Urothelium cell line (cell line): ENCODE results near the gene GABRA4.

Experiments used
- DNase-seq: peaks from one replicate; pipeline ENCODE4 v3.0.0; 2011; ENCODE audit warnings: low spot score, mixed read lengths
- FAIRE-seq: peaks from 2 replicates; lab custom pipeline; 2011; peaks lifted over from hg19 to GRCh38; lab: Jason Lieb, UNC

The GABRA4 gene

DNA sequence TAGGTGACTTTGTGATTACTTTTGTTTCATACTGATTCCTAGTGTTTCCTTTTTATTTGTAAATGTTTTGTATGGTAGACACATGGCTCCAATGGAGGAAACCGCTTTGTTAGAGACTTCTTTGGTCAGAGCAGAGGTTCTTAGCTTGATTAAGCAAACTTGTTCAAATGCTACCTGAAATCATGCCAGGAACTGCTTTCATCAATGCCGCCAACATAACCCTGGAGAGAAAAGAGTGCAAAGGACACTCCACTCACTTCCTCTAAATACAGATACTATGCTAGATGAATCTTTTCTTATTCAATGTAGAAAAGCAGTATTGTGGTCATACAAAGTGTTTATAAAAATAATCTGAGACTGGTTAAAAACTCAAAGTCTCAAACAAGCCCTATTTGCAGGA lies 58.7 kb downstream of the GABRA4 start:
- DNase-seq, result no peak
- FAIRE-seq, result no peak

DNA sequence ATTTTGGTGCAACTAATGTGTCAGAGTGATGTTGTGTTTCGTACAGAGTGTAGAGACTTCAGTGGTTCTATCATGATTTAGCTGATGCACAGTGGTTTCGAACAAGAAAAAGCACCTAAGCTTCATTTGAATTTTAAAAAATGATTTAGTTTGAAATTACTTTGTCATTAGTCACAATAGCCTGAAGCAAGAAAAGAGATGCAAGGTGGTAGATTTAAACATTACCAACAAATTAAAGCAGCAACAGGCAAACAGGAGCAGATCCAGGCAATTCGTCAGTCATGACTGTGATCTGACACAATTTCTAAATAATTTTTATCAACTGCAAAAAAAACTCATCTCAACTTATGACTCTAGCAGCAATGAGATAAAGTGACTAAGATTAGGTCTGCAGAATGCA lies 59.7 kb downstream of the GABRA4 start:
- no peak for FAIRE-seq
- DNase-seq, result no peak

DNA sequence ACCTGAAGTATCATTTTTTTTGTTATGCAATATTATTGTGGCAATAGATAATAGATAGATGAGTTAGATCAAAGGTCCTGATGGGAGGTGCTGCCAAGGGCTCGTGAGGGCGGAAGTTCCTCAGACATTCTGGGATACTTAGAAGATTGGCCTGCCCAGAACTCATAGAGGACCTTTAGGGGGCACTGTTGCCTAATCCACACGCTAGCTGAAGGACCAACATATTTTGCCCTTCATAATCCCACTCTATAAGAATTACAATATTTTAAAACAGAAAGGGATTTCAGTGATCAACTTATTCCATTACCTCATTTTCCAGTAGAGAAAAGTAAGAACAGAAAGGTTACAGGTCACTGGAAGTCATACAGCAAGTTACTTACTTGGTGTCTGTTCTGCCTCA lies 61.4 kb downstream of the GABRA4 start:
- DNase-seq, result peak; percentile 19
- no peak for FAIRE-seq

DNA sequence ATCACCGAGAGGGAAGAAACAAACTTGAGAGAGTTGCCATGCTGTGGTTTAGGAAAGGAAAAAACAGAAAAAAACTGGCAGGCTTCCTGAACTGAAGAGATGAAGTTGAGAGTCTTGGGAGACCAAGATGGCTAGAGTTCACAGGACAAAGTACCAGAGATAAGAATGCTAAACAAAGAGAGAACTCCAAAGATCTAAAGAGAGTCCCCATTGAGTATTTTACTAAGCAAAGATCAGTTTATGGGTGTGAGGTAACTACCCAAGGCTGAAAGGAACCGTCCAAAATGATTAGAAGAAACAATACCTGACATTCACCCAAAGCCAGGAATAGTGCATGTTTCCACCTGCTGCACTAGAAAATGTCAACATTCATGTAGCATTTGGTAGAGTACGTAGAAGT lies 62.5 kb downstream of the GABRA4 start:
- DNase-seq (no peak), FAIRE-seq (no peak)

DNA sequence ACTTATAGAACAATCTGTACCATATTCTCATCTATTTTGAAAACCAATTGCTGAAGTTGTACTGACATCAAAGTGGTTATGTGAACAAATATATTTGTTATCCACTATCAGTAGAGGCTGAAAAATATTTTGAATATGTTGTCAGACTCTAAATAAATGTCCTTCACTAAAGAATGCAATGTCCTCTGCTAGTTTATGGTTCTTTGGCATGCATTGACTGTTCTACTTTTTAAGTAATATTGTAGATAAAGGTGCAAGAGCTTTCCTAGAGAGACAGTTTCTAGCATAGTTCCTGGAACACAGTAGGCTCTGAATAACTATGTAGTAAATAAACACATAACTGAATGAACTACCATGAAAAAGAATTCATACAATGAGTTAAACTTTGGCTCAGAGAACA lies 66.2 kb downstream of the GABRA4 start:
- no peak for FAIRE-seq
- no peak for DNase-seq

DNA sequence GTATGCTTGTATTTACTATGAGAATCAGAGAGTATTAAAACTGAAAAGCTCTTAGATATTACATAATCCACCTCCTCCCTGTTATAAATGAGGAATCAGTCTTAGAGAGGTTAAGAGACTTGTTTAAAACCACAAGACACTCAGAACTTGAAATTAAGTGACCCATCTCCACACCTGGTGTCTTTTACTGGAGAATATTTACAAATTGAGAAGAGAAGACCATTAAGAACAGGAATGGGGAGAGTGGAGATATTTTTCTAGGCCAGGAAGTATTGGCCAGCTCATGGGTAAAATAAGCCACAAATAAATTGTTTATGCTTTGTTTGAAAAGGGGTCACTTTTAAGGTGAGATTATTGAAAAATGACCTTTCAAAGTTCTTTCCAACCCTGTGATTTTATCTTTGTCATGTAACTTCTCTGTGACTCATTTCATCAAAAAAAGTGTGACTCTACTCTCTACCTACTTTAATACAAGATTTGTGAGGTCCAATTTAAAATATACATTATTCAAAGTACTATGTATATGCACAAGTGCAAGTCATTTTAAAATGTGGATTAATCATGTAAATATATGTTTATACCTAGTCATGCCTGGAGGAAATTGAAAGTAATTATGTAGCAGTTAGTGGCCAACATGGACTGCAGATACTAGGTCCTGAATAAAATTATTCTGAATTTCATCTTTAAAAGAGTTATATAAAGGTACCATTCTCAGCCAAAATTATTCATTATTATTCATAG lies 68.4 kb downstream of the GABRA4 start:
- no peak for FAIRE-seq
- DNase-seq, result no peak

DNA sequence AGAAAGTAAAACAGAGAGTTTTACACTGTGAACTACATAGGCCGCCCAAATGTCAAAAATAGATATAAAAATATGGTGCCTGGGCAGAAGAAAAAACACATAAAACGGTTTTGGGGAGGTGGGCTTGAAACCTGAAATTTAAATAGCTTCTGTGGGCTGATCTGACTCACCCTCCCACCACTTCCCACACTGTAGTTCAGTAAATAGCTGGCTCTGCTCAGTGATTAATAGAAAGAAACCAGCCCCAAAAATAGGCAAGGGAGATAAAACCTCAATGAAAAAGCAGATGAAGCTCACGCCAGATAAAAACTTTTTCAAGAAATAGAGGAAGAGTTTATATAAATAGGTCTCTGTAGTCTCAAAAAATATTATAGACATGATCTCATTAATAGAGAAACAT lies 71.2 kb downstream of the GABRA4 start:
- DNase-seq (no peak), FAIRE-seq (no peak)

DNA sequence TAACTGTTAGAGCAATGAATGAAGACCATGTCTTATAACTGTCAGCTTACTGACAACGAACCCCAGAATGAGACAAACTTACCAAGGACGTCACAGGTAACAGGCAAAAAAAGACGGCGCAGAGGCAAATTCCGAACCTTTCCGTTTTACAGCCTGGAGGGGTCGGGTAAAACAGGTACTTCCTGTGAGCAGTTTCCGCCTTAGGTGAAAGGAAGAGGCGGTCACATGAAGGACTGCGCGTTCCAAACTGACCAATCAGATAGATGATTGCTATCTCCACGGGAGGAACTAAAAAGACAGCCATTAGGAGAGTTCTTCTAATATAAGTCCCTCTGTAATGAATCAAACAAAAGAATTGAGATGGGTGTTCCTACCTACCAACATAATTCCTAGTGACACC lies 84.3 kb downstream of the GABRA4 start, which contains the start of gene COX7B2:
COX7B2 (minus strand) TSS at position 168 of the 400 bp plus-strand sequence. CDS start 174,053 bp downstream, outside the sequence.
- DNase-seq, result no peak
- no peak for FAIRE-seq

DNA sequence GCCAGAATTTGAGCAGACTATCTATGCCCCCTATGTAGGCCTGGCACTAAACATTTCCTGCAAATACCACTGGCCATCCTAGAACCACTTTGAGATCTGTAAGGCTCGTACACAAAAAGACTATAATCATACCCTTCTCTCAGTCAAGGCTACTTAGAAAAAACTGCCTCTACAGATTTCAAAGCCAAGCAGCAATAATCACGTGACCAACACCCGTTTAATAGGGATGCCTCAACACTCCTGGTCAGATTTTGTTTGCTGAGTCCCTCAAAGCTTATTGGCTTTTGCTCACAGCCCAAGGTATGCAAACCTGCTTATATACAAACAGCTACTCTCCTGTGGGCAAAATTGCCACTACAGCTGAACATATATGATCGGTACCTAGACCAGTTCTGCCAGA lies 85.2 kb downstream of the GABRA4 start:
- DNase-seq, result no peak
- no peak for FAIRE-seq

DNA sequence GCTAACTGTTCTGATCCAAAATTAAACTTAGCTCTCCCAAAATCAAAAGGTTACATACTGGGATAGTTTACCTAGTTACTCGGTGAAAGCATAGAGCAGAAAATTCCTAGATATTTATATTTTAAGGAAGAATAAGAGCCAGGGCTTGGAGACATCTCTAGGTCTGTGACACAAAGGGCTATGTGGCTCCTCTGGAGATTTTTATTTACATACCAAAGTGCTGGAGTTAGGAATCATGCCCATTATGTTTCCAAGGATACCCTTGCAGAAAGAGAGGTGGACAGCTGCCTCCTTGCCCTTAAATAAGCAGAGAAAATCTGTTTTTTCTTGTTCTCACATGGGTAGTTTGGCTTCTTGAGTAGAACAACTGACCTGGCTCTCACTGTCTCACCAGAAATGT lies 93.3 kb downstream of the GABRA4 start:
- FAIRE-seq, result no peak
- DNase-seq, result no peak

DNA sequence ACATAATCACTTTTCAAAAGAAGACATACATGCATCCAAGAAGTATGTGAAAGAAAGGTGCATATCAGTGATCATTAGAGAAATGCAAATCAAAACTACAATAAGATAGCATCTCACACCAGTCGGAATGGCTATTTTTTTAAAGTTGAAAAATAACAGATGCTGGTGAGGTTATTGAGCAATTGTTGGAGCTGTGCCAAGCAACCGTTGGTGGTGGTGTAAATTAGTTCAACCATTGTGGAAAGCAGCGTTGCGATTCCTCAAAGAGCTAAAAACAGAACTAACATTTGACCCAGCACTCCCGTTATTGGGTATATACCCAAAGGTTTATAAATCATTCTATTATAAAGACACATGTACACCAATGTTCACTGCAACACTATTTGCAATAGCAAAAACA lies 98.6 kb downstream of the GABRA4 start:
- FAIRE-seq (no peak), DNase-seq (no peak)

DNA sequence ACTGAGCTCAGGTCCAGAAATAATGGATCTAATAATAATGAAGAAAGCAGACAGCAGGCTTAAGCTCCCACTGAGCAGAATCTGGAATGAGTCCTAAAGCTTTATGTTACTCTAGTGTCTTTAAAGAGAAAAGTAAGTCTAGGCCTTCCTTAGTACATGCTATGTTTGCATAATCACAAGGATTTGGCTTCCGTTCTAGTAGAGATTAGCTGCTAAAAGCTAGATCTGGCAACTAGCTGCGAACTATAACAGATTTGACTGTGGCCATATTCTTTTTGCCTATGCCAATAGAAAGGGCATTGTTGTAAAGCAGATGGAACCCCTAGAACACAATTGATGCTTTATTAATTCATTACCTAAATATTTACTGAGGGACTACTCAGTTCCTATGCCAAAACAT lies 103.3 kb downstream of the GABRA4 start:
- DNase-seq (no peak), FAIRE-seq (no peak)

DNA sequence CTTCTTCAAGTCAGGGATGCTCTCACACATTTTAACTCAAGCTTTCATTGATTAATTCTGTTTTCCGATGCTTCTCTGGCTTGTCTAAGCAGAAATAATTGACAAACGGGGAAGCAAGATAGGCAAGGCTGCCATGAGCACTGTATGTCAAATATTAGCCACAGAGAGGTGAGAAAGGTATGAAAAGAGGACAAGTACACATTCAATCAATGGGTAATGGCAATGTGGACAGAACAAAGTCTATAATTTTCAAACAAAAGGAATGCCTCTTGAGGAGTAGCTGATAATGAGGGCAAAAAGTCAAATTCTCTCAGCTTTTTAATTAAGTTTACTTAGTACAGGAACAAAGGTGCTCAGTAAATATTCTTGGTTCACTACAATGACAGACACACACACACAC lies 104.0 kb downstream of the GABRA4 start:
- DNase-seq (no peak), FAIRE-seq (no peak)

DNA sequence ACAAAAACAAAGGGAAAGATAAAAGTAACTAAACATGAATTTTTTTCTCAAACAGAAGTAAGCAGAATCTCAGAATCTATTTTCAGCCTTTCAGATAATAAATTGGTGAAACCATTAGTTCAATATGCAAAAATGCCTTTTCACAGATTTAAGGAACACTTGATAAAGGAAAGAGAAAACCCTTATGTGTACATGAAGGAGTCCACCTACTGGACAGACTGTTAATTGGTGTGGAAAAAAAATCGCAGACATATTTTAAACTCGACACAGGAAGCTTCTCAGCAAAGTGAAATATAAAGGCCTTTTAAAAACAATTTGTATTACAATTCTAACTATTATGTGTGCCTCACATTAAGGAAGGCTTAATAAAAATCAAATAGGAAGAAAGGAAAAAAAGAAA lies 106.7 kb downstream of the GABRA4 start:
- DNase-seq, result peak; percentile 25
- FAIRE-seq, result no peak

DNA sequence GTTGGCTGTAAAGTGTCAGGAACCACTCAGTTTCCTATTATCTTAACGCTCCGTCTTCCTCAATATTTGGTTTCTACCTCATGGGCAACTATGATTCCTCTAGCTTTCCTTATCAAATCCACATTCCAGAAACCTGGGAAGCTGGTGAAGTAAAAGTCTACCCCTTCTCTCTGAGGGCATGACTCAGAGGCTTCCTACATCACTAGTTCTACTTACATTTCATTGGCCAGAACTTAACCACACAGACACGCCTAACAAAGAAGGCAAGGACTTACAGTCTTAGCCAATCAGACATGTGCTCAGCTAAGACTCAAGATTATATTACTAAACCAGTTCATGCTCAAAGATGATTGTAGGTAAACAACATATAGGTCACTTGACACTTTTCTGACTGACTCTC lies 114.7 kb downstream of the GABRA4 start:
- DNase-seq (no peak), FAIRE-seq (peak; percentile 30)

DNA sequence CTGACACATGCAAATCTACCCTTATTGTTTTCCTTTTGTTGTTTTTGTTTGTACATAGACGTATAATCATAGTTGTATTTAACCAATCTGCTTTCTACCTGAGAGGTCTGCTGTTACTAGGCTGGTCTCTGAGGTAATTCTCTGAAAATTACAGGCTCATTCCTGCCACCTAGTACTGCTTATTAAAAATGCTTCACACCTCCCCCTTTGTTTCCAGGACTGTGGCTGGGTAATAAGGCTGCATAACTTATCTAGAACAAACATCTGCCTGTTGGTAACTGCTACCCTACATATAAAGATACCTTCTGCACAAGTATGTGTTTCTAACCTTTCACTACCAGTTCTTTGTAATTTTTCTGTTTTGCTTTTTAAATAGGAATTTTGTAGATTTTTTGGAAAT lies 118.6 kb downstream of the GABRA4 start:
- FAIRE-seq, result no peak
- no peak for DNase-seq

DNA sequence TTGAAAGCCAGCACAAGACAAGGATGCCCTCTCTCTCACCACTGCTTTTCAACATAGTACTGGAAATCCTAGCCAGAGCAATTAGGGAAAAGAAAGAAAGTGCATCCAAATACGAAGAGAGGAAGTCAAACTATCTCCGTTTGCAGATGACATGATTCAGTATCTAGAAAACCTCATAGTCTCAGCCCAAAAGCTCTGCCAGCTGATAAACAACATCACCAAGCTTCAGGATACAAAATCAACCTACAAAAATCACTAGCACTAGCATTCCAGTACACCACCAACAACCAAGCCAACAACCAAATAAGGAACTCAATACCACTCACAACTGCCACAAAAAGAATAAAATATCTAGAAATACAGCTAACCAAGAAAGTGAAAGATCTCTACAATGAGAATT lies 123.0 kb downstream of the GABRA4 start:
- DNase-seq (no peak), FAIRE-seq (no peak)
